Hair follicular keratinocyte (primary cell): Measurements from ENCODE around the gene ARHGAP30. TPM values are rescaled to one million over a fixed set of nuclear protein-coding genes. Genes with fewer than 3 reads are reported as not detected.

Experiments used
- total RNA-seq: library from RNA; depleted of rRNA; stranded (reverse); fragments of >200 nt; gene quantifications from 2 replicates; pipeline ENCODE4 v1.2.3, GENCODE V29; 2015

Gene ARHGAP30, protein sequence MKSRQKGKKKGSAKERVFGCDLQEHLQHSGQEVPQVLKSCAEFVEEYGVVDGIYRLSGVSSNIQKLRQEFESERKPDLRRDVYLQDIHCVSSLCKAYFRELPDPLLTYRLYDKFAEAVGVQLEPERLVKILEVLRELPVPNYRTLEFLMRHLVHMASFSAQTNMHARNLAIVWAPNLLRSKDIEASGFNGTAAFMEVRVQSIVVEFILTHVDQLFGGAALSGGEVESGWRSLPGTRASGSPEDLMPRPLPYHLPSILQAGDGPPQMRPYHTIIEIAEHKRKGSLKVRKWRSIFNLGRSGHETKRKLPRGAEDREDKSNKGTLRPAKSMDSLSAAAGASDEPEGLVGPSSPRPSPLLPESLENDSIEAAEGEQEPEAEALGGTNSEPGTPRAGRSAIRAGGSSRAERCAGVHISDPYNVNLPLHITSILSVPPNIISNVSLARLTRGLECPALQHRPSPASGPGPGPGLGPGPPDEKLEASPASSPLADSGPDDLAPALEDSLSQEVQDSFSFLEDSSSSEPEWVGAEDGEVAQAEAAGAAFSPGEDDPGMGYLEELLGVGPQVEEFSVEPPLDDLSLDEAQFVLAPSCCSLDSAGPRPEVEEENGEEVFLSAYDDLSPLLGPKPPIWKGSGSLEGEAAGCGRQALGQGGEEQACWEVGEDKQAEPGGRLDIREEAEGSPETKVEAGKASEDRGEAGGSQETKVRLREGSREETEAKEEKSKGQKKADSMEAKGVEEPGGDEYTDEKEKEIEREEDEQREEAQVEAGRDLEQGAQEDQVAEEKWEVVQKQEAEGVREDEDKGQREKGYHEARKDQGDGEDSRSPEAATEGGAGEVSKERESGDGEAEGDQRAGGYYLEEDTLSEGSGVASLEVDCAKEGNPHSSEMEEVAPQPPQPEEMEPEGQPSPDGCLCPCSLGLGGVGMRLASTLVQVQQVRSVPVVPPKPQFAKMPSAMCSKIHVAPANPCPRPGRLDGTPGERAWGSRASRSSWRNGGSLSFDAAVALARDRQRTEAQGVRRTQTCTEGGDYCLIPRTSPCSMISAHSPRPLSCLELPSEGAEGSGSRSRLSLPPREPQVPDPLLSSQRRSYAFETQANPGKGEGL
- total RNA-seq = not detected in 2 replicates

DNA sequence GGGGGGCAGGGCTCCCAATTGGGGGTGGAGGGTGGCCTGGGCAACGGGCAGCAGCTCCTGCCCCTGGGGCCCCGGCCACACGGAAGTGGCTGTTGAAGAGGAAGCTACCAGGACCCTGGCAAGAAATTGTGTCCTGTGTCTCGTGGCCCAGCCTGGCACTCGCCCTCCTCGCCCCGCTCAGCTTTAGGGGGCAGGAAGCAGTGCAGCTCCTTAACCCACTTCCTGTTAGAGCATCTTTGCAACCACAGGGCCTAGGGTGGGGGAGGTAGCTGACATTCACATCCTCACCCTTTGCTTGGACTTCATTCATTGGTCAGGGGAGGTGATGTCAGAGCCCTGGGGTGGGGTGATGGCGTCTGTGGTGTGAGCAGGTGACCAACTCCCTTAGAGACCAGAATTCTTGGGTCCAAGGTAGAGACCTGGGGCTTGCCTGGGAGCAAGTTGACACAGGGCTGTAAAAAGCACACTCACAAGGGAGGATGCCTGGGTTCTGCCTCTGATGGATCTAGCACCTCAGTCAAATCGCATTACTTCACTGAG lies at the start of gene ARHGAP30:
Gene ARHGAP30 (minus strand): TSS at position 161 of the 540 bp plus-strand sequence. CDS start 267 bp downstream, outside the sequence.

DNA sequence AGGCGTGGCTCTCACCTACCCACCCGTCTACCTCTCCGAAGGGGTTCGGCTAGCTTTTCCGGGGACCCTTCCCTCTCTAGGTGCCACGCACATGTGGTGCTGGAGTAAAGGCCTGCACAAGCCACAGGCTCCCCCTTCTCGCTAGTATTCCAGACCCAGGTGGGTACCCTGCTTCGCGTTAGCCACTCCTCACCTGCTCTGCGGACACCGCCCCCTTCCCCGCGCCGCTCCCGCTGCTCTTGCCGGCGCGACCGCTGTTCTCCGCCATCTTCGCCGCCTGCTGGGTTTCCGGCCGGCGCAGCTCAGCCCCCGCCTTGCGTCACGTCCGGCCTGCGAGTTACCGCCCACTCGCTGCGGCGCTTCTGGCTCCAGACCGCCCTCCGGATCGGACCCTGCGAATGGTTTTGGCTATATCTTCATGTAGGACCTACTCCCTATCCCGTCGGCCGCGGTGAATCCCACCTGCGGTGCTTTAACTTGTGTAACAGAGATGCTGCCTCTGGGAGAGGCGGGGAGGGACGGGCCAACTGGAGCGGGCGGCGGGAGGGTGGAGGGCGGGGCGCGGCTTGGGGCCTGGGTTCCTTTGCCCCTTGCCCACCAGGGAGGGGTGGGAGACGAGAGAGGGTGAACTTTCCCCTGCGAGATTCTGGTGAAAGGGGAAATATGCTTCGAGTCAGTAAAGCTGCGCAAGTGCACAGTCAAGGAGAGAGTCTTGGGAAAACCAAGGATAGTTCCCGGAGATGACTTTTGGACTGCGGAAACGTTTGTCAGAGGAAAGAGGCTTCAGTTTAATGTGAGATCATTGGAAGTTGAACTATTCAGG lies 48.3 kb upstream of the ARHGAP30 start, which contains the start of the genes NIT1 and PFDN2:
Gene NIT1 (plus strand): TSS at position 347 of the 823 bp plus-strand sequence. CDS start 72 bp downstream, at position 419.
Gene PFDN2 (minus strand): TSS at position 279 of the 823 bp plus-strand sequence. CDS start 11 bp downstream, at position 268.

DNA sequence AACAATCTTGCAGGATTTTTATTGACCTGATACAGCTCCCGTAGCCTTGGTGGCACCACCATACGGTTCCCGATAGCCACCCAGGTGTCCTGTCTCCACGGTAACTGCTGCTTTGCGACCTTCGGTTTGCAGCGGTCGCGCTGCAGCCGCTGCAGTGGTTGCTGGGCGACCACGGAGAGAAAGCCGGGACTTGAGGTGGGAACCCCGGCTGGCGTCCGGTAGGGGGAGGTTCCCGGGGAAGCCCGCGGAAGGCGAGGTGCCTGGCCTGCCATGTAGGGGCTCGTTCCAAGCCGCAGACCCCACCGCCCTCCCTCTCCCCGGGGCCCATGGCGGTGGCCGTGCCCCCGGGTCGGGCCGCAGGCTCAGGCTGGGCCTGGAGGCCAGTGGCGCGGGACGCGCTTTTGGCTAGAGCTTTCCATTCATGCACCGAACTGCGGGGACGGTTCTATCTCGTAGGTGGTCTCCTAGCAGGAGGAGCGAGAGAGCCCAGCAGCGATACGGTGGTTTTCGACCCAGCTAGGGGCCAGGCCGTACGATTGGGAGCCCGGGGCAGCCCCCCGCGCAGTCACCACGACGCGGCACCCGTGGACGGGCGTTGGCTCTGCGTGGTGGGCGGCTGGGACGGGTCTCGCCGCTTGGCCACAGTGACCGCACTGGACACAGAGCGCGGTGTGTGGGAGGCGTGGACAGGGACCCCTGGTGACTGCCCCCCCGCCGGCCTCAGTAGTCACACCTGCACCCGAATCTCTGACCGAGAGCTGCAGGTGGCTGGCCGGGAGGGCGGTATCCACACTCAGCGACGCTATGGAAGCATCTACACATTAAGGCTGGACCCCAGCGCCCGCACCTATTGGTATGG lies 28.7 kb upstream of the ARHGAP30 start, which contains the start of gene KLHDC9:
Gene KLHDC9 (plus strand): TSS at position 152 of the 859 bp plus-strand sequence. CDS start 175 bp downstream, at position 327.

DNA sequence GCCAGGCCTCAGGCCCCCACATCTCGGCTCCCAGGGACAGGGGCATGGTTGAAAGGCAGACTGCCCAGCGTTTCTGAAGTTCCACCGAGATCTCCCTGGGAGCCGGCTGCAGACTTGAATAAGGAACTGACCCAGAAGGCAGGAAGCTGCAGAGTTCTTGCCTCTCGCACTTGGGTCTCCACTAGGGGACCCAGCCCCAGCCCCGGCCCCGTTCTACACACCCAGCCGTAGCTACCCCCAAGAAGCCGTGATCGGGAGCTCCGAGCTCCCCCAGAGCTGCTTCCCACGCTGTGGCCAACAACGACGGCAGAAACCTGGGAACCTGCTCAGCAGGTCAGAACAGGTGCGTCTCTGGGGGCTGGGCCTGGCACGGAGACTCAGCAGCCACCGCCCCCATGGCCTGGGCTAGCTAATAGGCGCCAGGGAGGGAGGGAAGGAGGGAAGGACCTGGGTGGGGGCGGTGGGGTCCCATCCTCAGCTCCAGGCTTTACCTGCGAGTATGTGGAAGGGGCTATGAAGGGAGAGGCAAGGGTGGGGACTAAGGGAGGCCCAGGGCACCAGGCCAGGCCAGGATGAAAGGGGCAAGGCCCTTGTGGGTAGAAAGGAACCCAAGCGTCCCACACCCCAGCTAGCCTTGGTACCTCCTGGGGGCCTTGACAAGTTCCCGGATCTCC lies 19.7 kb upstream of the ARHGAP30 start, which contains the start of gene NECTIN4:
Gene NECTIN4 (minus strand): TSS at position 308 of the 674 bp plus-strand sequence. CDS start 262 bp downstream, at position 46.

DNA sequence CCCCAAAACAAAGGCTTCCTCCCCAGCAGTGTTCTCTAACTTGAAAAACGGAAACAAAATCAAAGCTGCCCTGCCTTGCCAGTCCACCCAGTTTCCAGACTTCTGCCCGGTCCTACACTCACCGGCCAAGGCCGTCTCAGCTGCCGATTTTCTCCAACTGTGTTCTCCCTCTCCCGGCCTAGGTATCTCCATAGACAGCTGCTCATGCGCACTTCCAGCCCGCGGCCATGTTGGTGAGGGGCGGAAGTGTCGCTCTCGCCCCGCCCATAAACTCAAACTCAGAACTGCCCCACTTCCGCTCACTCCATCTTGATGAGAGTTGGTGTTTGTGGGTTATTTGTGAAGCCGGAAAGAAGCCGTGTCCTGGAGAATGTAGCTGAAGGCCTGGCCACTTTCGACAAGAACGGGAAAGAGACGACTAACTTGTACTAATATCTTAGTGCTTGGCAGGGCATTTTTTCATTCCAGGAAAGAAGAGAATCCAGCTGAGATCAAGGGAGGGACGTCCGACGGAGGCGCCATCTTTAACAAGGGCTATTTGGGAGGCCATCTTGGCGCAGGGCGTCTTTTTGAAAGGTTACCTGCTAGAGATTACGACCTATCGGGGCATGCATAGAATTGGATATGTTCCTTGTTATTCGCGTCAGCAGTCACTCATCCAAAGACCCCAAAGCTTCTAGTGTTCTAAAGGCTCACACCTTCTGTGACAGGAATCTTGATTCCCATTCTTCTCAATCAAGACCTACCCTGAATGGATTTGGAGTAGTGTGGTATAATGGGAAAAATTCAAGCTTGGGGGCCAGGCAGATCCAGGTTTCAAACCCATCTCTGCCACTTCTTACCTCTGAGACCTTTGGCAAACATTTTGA lies 23.7 kb downstream of the ARHGAP30 start, which contains the start of gene USF1:
Gene USF1 (minus strand): TSS at position 242 of the 869 bp plus-strand sequence. CDS start 2,702 bp downstream, outside the sequence.

DNA sequence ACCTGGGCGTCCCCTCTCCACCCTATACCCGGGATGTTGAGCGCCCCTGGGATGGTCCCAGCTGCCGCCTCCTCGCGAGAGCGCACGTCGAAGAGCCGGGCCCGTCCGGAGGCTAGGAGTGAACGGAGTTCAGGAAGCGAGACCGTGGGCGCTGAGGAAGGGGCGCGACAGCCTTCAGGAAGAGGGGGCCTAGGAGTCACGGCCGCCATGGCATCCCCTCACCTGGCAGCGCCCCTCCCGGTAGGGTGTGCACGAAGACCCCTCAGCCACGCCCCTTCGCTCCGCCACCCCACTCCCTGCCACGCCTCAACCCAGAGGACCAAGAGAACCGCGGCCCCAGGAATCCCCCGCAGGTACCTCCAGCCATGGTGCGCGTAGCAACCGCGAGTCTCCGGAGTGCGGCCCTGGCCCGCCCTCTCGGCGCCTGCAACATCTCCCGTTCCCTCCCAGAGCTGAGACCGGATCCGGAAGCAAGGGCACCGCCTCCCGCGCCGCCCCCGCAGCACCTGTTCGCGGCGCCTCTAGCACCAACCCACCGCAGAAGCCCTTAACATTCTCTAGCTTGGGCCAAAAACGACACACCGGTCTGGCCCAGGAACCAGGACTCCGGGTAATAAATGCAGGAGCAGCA lies 31.1 kb downstream of the ARHGAP30 start, which contains the start of gene TSTD1:
Gene TSTD1 (minus strand): TSS at position 442 of the 631 bp plus-strand sequence. CDS start 75 bp downstream, at position 367.

DNA sequence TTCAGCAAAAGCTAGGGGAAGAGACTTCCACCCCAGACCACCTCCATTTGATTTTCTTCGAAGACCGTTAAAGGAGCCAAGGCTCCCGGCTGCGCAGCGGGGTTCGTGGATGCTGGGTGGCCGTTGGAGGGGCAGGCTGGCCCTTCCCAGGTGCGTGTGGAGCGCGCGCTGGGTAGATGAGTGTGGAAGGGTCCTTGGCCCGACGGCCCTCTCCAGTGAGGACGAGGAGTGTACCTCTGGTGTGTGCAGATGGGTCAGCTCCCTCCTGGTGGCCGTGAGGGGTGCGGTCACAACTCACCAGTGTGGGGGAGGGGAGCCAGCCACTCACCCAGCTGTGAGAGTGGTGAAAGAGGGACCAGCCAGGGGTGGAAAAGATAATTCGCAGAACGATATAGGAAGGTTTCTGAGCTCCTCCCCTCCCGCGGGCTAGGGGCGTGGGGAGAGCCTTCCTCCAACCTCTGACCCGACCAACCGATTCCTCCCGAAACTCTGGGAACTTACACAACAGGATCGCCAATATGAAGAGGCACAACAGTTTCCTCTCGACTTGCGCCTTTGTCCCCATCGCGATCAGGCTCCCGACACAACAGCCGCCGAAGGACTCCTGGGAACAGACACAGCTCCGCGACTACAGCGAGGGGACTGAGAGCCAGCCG lies 49.1 kb downstream of the ARHGAP30 start, which contains the start of gene F11R:
Gene F11R (minus strand): TSS at position 644 of the 656 bp plus-strand sequence. CDS start 79 bp downstream, at position 565.

Other genes starting within 250 kb of the ARHGAP30 start
- not detected in 2 replicates for gene CD244, start 207.0 kb downstream of the ARHGAP30 start, total RNA-seq
- gene ITLN1, start 184.7 kb downstream of the ARHGAP30 start, total RNA-seq = not detected in 2 replicates
- not detected in 2 replicates for gene ITLN2, start 115.1 kb downstream of the ARHGAP30 start, total RNA-seq
- 97.3 and 126 TPM in 2 replicates for gene F11R, start 48.7 kb downstream of the ARHGAP30 start, total RNA-seq
- gene TSTD1, start 30.9 kb downstream of the ARHGAP30 start, total RNA-seq = 123 and 299 TPM in 2 replicates
- gene USF1, start 23.9 kb downstream of the ARHGAP30 start, total RNA-seq = 20.1 and 30.0 TPM in 2 replicates
- gene NECTIN4, start 19.7 kb upstream of the ARHGAP30 start, total RNA-seq = 0.23 and 2.9 TPM in 2 replicates
- gene KLHDC9, start 28.5 kb upstream of the ARHGAP30 start, total RNA-seq = 0.68 and 2.7 TPM in 2 replicates
- 71.9 and 125 TPM in 2 replicates for gene PFDN2, start 48.1 kb upstream of the ARHGAP30 start, total RNA-seq
- 39.4 and 42.0 TPM in 2 replicates for gene NIT1, start 48.2 kb upstream of the ARHGAP30 start, total RNA-seq
- 21.9 and 23.2 TPM in 2 replicates for gene DEDD, start 62.8 kb upstream of the ARHGAP30 start, total RNA-seq
- gene UFC1, start 84.1 kb upstream of the ARHGAP30 start, total RNA-seq = 48.9 and 74.6 TPM in 2 replicates
- 7.7 and 8.5 TPM in 2 replicates for gene USP21, start 89.6 kb upstream of the ARHGAP30 start, total RNA-seq
- 8.4 and 18.0 TPM in 2 replicates for gene PPOX, start 96.5 kb upstream of the ARHGAP30 start, total RNA-seq
- gene B4GALT3, start 107.6 kb upstream of the ARHGAP30 start, total RNA-seq = 36.7 TPM in 2 replicates
- 0.08 and 1.5 TPM in 2 replicates for gene ADAMTS4, start 129.2 kb upstream of the ARHGAP30 start, total RNA-seq
- 120 and 122 TPM in 2 replicates for gene NDUFS2, start 132.5 kb upstream of the ARHGAP30 start, total RNA-seq
- 0.70 TPM in 1 of 2 replicates, not detected in the other for gene FCER1G, start 145.4 kb upstream of the ARHGAP30 start, total RNA-seq
- not detected in 2 replicates for gene APOA2, start 153.7 kb upstream of the ARHGAP30 start, total RNA-seq
- gene TOMM40L, start 156.2 kb upstream of the ARHGAP30 start, total RNA-seq = 10.1 and 16.2 TPM in 2 replicates
- not detected in 2 replicates for gene NR1I3, start 168.3 kb upstream of the ARHGAP30 start, total RNA-seq
- not detected in 2 replicates for gene PCP4L1, start 188.9 kb upstream of the ARHGAP30 start, total RNA-seq
- 0.61 and 0.86 TPM in 2 replicates for gene MPZ, start 240.1 kb upstream of the ARHGAP30 start, total RNA-seq
- 29.3 and 39.3 TPM in 2 replicates for gene SDHC, start 244.5 kb upstream of the ARHGAP30 start, total RNA-seq